Activated CD8-positive, alpha-beta memory T cell treated with anti-CD3 and anti-CD28 coated beads, Interleukin-2, amount 50 U/mL, for 1 hour (primary cell): ENCODE results near the gene OR5K4.

Experiments
- DNase-seq: peaks from one replicate; pipeline ENCODE4 v3.0.0-alpha.2; 2020; ENCODE audit errors: extremely low read depth

OR5K4 gene, protein sequence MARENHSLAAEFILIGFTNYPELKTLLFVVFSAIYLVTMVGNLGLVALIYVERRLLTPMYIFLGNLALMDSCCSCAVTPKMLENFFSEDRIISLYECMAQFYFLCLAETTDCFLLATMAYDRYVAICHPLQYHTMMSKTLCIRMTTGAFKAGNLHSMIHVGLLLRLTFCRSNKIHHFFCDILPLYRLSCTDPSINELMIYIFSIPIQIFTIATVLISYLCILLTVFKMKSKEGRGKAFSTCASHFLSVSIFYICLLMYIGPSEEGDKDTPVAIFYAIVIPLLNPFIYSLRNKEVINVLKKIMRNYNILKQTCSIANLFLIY

DNA sequence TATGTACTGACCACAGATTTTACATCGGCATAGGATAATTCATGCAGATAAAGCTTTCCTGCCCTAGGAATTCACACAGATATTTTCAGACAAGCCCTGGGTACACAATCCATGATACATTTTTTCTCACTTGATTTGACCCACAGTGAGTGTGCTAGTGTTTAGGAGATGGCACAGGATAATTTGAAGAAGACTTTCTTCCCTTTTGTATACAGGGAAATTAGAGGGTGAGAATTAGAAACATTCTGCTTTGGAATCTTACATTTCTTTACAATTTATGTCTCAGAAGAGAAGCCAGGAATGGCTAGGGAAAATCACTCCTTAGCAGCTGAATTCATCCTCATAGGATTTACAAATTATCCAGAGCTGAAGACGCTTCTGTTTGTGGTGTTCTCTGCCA, at the start of gene OR5K4:
OR5K4 (plus strand) TSS at position 301 of the 400 bp plus-strand sequence; CDS start at position 301, 0 bp downstream.
- no peak for DNase-seq

DNA sequence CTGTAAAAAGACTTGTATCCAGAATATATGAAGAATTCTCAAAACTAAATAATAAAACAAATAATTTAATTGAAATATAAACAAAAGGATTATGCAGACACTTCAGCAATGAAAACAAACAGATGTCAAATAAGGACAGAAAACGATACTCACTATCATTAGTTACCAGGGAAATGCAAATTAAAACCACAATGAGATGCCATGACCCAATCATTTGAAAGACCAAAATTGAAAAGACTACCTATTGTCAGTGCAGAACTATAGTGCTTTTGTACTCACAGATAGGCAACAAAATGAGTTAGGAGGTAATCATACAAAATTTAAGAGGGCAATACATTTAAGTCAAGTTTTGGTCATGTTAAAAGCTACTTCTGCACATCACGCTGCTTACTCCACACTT, 31.6 kb upstream of the OR5K4 start:
- no peak for DNase-seq

DNA sequence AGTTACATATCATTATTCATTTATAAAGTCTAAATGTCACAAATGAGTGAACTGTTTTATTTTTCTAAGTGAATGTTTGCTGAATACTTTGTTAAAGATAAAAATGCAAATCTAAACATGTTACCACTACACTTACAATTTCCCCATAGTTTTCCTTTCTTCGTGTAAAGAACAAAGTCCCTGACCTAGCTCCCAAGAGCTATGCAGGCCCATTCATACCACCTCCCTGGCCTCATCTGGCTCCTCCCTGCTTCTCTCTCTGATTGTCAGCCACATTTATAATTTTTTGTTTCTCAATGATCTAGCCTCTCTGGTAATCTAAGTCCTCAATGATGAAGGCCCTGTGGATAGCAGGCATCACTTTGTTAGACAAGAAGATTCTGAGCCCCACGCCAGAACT, 31.0 kb upstream of the OR5K4 start:
- DNase-seq: no peak

DNA sequence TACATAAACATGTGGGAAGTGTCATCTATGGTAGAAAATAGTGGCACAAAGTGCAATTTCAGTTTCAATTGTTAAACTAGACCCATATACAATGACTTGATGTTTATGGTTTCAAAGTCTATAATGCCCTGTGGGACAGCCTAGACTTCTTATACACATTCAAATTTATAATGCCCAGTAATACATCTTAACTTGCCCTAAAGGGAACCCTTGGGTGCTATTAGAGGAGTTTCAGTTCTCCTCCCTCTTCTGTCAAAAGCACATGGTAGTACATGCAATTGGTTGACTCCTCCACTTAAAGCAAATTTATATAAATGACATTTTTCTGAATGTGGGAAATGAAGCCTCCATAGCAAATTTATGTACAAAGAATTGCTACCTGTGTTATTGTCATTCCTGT, 30.2 kb upstream of the OR5K4 start:
- DNase-seq: no peak

DNA sequence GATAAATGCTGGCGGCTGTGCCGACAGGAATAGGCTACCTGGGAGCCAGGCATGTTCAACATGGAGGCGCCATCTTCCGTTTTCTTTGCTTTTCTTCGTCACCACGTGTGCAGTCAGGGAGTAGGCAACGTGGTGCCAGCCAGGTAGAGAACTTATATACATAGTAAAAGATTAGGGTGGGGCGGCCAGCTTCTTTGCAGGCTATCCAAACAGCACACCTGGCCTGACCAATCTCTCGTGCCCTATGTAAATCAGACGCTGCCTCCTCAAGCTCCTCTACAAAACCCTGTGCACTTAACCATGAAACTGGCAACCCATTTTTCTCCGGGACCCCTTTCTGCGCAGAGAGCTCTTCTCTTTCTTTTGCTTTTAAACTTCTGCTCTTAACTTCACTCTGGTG, 28.6 kb upstream of the OR5K4 start:
- no peak for DNase-seq

DNA sequence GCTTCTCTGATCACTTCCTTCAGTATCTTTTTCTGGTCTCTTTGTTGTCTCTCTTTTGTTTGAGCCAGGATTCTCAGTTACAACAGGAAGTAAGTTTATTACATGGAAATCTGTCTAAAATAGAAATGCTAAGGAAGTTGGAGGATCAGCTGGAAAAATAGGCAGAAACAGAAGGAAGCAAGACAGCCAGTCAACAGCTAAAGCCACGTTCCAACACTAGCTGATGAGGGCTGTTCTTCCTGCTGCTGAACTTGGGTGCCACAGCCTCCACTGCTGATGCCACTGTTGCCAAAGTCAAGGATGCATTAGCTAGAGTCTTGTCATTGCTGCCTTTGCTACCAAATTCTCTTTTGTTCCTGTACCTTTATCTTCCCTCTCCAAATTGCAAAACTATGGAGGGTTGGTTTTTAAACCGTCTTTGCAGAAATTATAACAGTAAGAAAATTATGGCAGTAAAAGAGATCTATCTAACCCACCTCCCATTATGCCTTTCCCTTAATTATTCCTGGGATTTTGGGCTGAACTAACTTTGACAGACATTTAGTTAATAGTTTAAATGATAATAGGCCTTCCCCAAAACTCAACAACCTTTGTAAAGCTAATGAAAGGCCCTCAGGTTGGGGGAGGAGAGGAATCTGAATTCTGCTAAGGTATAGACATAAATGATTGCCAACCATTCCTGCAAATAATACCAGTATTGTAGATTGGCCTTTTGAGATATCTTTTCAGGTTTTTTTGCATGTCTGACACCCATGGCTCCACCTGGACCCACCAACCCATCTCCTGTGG, 27.4 kb upstream of the OR5K4 start:
- DNase-seq: no peak

DNA sequence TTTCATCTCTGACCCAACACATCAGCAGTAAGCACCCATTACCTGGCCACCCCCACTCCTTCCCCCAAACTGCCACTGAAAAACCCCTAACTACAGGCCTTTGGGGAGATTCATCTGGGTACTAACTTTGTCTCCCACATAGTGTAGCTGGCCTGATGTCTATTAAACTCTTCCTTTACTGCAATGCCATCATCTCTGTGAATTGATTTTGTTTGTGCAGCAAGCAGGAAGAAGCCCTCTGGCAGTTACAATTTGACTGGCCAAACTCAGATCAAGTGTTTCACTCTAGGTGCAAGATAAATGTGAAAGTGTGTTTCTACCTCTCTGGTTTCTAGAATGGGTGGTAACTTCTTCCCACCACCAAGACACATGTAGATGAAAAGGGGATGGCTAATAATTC, 26.7 kb upstream of the OR5K4 start:
- DNase-seq: no peak

DNA sequence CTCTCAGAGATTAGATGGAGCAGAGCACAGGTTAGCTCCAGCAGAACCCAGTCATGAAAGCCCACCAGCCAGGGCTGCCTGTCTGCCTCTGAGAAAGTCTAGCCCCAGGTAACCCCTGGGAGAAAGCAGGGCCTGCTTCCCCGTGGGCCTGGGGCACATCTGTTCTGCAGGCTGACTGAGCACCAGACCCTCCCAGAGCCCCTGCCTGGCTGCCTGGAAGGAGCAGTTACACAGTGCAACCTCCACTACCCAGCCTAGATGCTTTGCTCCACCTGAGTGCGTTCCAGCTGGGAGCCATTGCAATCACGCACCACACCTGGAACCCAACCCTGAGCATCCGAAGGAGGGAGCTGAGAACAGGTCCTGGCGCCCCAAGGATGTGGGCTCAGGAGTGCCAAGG, 24.7 kb upstream of the OR5K4 start:
- DNase-seq: no peak

DNA sequence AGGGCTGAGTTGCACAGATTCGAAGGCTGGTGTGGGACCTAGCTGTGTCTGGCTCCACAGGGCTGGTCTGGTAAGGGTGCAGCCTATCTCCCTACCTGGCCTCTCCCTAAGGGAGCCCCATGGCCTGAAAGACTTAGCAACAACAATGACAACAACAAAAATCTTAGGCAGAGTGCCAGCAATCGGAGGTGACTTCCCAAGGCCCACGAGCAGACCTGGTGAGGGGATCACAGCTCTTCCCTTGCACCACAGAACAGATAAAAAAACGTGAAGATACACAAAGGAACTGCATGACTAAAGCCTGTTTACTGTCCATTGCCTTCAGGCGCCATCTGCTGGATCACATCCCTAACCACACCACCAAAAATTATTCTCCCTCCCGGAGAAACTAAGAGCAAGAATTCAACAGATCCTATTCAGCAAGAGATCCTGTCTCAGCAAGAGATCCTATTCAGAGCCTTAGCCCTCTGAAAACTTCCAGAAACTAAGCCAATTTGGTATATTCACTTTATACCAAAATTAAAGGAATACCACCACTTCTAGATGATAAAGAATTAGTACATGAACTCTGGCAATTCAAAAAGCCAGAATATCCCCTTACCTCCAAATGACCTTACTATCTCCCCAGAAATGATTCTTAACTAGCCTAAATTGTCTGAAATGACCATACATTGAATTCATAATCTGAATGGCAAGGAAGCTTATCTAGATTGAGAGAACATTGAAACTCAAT, 24.1 kb upstream of the OR5K4 start:
- DNase-seq: no peak

DNA sequence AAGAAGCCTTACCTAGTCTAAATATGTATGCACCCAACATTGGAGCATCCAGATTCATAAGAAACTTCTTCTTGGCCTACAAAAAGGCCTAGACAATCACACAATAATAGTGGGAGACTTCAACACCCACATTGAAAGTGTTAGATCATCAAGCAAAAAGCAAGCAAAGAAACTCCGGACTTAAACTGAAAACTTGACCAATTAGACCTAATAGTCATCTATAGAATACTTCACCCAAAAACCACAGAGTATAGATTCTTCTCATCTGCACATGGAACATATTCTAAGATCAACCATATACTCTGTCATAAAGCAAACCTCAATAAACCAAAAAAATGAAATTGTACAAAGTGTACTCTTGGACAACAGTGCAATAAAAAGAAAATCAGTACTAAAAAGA, 22.3 kb upstream of the OR5K4 start:
- no peak for DNase-seq

DNA sequence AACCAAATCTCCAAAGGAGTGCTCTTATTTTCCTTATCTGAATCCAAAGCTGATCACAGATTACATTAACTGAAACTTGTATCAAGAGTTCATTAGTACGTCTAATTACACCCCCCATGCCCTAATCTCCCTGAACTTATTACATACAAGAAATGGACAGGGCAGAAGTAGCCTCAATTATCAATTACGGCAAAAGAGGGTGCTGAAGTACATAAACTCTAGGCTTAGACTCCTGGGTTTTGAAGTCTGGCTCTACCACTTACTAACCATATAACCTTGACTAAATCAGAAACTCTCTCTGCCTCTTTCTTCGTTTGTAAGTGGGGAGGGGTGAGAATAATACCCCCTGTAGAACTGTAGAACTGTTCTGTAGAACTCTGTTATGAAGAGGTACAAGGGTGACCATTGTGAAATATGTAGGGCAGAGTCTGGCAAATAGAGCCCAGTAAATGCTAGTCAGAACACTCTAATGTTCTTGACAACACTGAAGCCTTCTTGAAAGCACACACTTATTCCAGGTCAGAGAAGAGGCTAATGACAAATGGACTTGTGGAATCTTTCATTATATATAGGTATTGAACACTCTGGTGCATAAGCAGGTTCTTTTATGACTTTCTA, 19.6 kb upstream of the OR5K4 start:
- DNase-seq: no peak

DNA sequence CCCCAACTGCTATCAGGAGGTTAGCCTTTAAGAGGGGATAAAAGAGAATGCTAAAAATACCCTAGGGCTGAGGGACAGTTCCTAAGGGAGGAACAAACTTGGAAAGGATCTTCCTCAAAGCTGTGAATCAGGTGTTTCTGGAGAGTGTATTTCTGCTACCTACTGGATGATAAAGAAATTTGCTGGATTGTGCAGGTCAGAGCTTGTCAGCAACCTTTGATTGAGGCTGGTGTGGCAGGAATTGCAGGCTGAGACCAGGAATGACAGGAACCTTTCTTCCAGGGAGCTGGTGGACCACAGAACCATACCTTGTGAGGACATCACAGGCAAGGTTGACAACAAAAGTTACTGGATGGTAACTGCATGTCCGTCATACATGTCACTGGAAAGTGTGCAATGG, 14.6 kb upstream of the OR5K4 start:
- no peak for DNase-seq

DNA sequence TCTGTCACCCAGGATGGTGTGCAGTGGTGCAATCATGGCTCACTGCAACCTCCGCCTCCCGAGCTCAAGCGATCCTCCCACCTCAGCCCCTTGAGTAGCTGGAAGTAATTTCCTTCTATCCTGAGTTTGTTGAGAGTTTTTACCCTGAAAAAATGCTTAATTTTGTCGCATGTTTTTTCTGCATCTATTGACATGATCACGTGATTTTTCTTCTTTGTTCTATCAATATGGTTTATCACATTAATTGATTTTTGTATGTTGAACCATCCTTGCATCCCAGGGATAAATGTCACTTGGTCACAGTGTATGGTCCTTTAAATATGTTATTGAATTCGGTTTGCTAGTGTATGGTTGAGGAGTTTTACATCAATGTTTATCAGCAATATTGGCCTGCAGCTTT, 11.9 kb upstream of the OR5K4 start:
- no peak for DNase-seq

DNA sequence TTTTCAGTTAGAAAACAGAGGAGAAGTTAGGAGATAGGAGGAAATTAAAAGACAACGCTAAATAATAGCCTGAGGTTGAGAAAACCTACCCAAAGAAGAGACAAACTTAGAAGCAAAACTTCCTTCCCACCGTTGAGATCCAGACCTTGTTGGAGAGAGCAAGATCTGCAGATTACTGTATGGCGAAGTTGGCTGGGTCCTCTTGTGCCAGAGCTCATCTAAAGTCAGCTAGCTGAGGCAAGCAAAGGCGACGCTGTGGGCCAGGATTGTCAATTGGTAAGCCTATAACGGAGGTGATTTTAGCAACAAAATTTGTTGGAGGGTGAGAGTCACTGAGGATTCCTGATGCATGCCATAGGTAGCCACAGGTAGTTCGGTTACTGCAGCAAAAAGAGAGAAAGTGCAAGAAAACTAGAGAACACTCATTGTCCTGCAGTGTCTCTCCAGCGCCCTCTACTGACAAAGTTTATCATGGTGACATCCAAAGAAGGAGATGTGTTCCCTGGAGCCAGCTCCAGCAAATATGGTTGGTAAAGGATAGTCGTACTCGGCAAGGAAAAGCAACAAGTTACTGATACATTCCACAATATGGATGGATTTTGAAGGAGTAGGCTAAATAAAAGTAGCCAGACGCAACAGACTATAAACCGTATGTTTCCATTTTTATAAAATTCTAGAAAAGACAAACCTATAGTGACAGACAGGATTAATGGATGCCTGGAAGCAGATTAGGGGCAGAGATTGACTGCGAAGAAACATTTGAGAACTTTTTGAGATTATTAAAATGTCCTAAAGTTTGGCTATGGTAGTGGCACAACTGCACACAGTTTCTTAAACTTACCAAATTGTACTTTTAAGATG, 9.8 kb upstream of the OR5K4 start:
- no peak for DNase-seq

DNA sequence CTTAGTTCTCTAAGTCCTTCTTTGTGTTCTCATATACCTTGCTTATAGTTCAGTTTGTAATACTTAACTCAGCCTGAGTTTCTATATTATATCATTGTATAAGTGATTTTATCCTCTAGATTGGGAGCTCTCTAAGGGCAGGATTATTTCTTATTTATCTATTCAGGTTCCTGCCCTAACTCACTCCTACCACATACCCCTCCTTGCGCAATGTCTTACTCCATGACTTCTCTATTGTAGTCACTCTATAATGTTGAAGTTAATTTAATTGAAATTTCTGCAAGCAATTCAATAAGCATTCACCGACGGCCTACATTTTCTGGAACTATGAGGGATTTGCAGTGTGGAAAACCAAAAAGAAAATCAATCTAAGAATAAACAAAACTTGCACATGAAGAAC, 3.6 kb upstream of the OR5K4 start:
- no peak for DNase-seq

DNA sequence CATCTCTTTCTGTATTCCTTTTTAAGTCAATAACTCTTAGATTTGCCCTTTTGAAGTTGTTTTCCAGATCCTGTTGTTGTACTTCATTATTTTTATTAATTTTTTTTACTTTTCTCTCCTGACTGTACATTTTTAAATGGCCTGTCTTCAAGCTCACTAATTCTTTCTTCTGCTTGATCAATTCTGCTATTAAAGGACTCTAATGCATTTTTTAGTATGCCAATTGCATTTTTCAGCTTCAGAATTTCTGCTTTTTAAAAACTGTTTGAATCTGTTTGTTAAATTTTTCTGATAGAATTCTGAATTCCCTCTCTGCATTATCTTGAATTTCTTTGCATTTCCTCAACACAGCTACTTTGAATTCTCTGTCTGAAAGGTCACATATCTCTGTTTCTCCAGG, 5.6 kb downstream of the OR5K4 start:
- DNase-seq: no peak

DNA sequence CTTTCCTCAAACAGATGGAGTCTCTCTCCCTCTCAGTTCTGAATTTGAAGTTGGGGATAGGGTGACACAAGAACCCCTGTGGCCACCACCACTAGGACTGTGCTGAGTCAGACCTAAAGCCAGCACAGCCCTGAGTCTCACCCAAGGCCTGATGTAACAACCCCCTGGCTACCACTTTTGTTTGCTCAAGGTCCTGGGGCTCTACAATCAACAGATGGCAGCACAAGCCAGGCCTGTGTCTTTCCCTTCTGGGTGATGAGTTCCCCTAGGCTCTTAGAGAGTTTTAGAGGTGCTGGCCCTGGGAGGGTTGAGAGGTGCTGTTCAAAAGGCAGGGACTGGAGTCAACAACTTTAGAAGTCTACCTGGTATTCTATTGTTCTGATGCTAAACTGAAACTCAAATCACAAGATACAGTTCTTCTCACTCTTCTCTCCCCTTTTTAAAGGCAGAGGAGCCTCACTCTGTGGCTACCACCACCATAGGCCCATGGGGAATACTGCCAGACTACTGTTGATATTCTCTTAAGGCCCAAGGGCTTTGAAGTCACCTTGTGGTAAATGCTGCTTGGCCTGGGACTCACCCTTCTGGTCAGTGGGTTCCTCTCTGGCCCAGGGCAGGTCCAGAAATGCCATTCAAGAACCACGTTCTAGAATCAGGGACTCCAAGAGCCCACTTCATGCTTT, 6.5 kb downstream of the OR5K4 start:
- no peak for DNase-seq

DNA sequence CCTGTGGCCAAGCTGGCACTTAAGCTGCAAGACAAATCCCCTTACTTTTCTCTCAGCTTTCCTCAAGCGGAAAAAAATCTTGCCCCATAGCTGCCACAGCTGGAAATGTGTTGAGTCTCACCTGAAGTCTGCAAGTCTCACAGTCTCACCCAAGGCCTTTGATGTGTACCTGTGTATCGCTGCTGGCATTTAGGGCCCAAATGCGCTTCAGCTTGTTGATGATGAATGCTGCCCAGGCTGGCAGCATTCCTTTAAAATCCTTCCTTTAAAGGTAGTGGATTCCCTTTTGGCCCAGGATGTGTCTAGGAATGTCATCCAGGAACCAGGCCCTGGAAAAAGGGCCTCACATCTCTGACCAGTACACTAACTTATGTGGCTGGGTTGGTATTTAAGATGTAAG, 7.0 kb downstream of the OR5K4 start:
- DNase-seq: no peak

DNA sequence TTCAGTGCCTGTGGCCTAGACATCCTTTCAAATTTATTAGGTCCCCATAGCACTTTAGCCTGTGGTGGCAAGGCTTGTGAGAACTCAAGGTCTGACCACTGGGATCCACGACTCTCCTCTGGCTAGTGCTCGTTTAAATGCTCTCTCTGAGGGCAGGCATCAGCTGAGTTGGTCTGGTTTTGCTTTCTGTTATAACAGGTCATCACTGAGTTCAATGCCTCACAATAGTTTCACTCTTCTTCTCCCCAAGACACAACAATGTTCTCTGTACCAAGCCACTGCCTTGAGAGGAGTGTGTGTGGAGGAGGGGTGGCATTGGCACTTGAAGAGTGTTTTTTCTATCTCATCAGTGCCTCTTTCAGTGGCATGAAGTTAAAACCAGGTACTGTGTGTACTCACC, 7.6 kb downstream of the OR5K4 start:
- no peak for DNase-seq

DNA sequence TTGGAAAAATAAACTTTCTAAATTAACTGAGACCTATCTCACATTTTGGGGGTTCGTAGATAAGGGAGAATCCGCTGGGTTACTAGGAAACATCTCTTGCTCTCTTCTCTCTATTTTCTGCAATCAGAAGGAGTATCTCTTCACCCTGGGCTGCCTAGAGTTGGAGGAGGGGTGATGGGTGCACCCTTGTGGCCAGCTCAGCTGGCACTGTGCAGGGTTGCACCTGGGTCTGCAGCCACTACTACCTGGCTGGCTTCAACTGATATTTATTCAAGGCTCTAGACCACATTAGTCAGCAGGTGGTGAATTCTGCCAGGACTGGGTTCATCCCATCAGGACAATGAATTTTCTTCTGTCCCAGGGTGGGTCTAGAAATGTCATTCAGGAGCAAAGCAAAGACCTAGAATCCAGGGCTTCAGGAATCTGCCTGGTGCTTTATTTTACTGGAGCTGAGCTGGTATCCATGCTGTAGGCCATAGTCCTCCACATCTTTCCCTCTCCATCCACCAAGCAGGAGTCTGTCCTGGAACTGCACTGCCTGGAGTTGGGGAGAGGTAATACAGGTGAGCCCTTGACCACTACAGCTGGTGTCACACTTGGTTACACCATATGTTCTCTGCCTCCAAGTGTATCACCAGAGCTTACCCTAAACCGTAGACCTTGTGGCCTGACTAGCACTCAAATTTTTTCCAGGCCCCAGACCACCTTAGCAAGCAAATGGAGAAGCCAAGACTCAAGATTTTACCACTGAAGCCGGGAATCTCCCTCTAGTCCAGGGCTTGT, 14.0 kb downstream of the OR5K4 start:
- no peak for DNase-seq
